Stimulated activated CD8-positive, alpha-beta memory T cell treated with anti-CD3 and anti-CD28 coated beads, Interleukin-4, amount 100 ng/mL, for 4 hours (primary cell): ENCODE results near the gene NHSL1.

ENCODE experiments used
- DNase-seq, 2 donors: peaks; one replicate each; pipeline ENCODE4 v3.0.0-alpha.2; 2020; ENCODE audit warnings: low read depth in 2 of 2, low spot score in 1 of 2

The NHSL1 gene

GRCh38 chr6:138524526-138524925 is 25.2 kb upstream of the NHSL1 start:
- DNase-seq: no peak

- DNase-seq: no peak
Measured at GRCh38 chr6:138523347-138524210, 24.3 kb upstream of the NHSL1 start.

- DNase-seq: no peak
Measured at GRCh38 chr6:138522611-138523010, 23.3 kb upstream of the NHSL1 start.

GRCh38 chr6:138521790-138522189 is 22.5 kb upstream of the NHSL1 start:
- DNase-seq: no peak

GRCh38 chr6:138520463-138520862 is 21.2 kb upstream of the NHSL1 start:
- no peak for DNase-seq

GRCh38 chr6:138518054-138518453 is 18.8 kb upstream of the NHSL1 start:
- DNase-seq: no peak

- DNase-seq: peak in 1 of 2 donors; percentile 30
Measured at GRCh38 chr6:138517635-138518034, 18.3 kb upstream of the NHSL1 start.

- no peak for DNase-seq
Measured at GRCh38 chr6:138515657-138516248, 16.5 kb upstream of the NHSL1 start.

GRCh38 chr6:138514860-138515540 is 15.7 kb upstream of the NHSL1 start:
- no peak for DNase-seq

GRCh38 chr6:138512609-138513008 is 13.3 kb upstream of the NHSL1 start:
- no peak for DNase-seq

GRCh38 chr6:138510093-138510492 is 10.8 kb upstream of the NHSL1 start:
- no peak for DNase-seq

- DNase-seq: no peak
Measured at GRCh38 chr6:138509371-138509770, 10.1 kb upstream of the NHSL1 start.

GRCh38 chr6:138508676-138508988 is 9.3 kb upstream of the NHSL1 start:
- DNase-seq: no peak

- no peak for DNase-seq
Measured at GRCh38 chr6:138507977-138508675, 8.8 kb upstream of the NHSL1 start.

- DNase-seq: no peak
Measured at GRCh38 chr6:138504764-138505689, 5.7 kb upstream of the NHSL1 start.

- DNase-seq: no peak
Measured at GRCh38 chr6:138503881-138504680, 4.8 kb upstream of the NHSL1 start.

GRCh38 chr6:138502546-138502945 is 3.3 kb upstream of the NHSL1 start:
- no peak for DNase-seq

GRCh38 chr6:138500867-138501446 is 1.7 kb upstream of the NHSL1 start:
- no peak for DNase-seq

GRCh38 chr6:138500045-138500665 is 861 bp upstream of the NHSL1 start:
- no peak for DNase-seq
